HepG2 (cell line): ENCODE results near the gene JPH3. TPM values are rescaled to one million over a fixed set of nuclear protein-coding genes. Genes with fewer than 3 reads are reported as not detected.

Experiments used
- ATM ChIP-seq: fragments of 450-650 bp; IDR thresholded peaks from 2 replicates; pipeline ENCODE4 v1.7.1; 2017; ENCODE audit warnings: mild to moderate bottlenecking, borderline replicate concordance
- HNRNPLL ChIP-seq: fragments of 200-400 bp; formaldehyde crosslinking; IDR thresholded peaks from 2 replicates; pipeline ENCODE4 v1.6.1; 2017; ENCODE audit warnings: mild to moderate bottlenecking, low read depth, low read length; ENCODE audit not compliant: poor library complexity, severe bottlenecking
- MXD3 ChIP-seq: IDR thresholded peaks from 2 replicates; pipeline ENCODE4 v1.6.1; 2016; ENCODE audit warnings: mild to moderate bottlenecking, missing biosample characterization, missing genetic modification reagents
- NKX3-1 ChIP-seq: sonication (generic); formaldehyde crosslinking; IDR thresholded peaks from 2 replicates; pipeline ENCODE4 v1.5.0; 2020; ENCODE audit warnings: missing genetic modification reagents
- NRL ChIP-seq: sonication (generic); formaldehyde crosslinking; IDR thresholded peaks from 2 replicates; pipeline ENCODE4 v1.5.0; 2020; ENCODE audit warnings: missing genetic modification reagents, mild to moderate bottlenecking, moderate library complexity, borderline replicate concordance
- SMAD1 ChIP-seq: sonication (generic); formaldehyde crosslinking; IDR thresholded peaks from 2 replicates; pipeline ENCODE4 v1.4.0; 2020; ENCODE audit warnings: missing genetic modification reagents, low read depth, mild to moderate bottlenecking, borderline replicate concordance
- SRY ChIP-seq: sonication (generic); formaldehyde crosslinking; IDR thresholded peaks from 2 replicates; pipeline ENCODE4 v1.8.0; 2022; ENCODE audit warnings: mild to moderate bottlenecking, missing genetic modification reagents
- TFDP1 ChIP-seq: IDR thresholded peaks from 2 replicates; pipeline ENCODE4 v1.6.1; 2016; ENCODE audit warnings: missing compliant biosample characterization, missing genetic modification reagents, borderline replicate concordance
- WIZ ChIP-seq: sonication (generic); formaldehyde crosslinking; IDR thresholded peaks from 2 replicates; pipeline ENCODE4 v1.5.1; 2020; ENCODE audit warnings: mild to moderate bottlenecking, missing genetic modification reagents
- ZBTB25 ChIP-seq: IDR thresholded peaks from 2 replicates; pipeline ENCODE4 v1.6.1; 2018; ENCODE audit warnings: missing genetic modification reagents
- ZMAT3 ChIP-seq: sonication (generic); formaldehyde crosslinking; conservative IDR thresholded peaks from 2 replicates; pipeline ENCODE4 v1.7.0; 2021; ENCODE audit warnings: missing genetic modification reagents
- ZNF12 ChIP-seq: sonication (generic); formaldehyde crosslinking; IDR thresholded peaks from 2 replicates; pipeline ENCODE4 v1.5.0; 2020; ENCODE audit warnings: missing genetic modification reagents
- ZNF281 ChIP-seq: sonication (generic); formaldehyde crosslinking; IDR thresholded peaks from 2 replicates; pipeline ENCODE4 v1.4.0; 2020; ENCODE audit warnings: missing genetic modification reagents, borderline replicate concordance
- ZNF34 ChIP-seq: sonication (generic); formaldehyde crosslinking; IDR thresholded peaks from 2 replicates; pipeline ENCODE4 v1.4.0; 2020; ENCODE audit warnings: mild to moderate bottlenecking, missing genetic modification reagents, borderline replicate concordance
- ZNF552 ChIP-seq: sonication (generic); formaldehyde crosslinking; IDR thresholded peaks from 2 replicates; pipeline ENCODE4 v1.9.0; 2022; ENCODE audit warnings: missing genetic modification reagents, mild to moderate bottlenecking, borderline replicate concordance
- polyA plus RNA-seq, 8 experiments: library from polyadenylated mRNA; depleted of rRNA in 3 of 8; stranded (reverse) in 7 of 8; unstranded in 1 of 8; fragments of >200 nt; fragmentation: Illumina TruSeq in 4 of 8; extraction: Trizol in 4 of 8; gene quantifications; 2 replicates each; pipeline versions ENCODE4 v1.2.1 to v1.2.3, GENCODE V29; 2011 to 2016; ENCODE audit warnings: low read depth in 4 of 8, missing spikeins in 1 of 8, mixed read lengths in 1 of 8; ENCODE audit not compliant: insufficient read depth in 1 of 8
- total RNA-seq, 5 experiments: library from RNA; depleted of rRNA; stranded (reverse); fragments of >200 nt; fragmentation: Illumina TruSeq; extraction: Trizol; gene quantifications; 2 replicates each; pipeline ENCODE4 v1.2.3, GENCODE V29; 2016; ENCODE audit warnings: low read depth in 1 of 5
- TF ChIP-seq, protein P1 (sequence below): sonication (generic); formaldehyde crosslinking; IDR thresholded peaks from 2 replicates; pipeline ENCODE4 v1.4.0; 2020; ENCODE audit warnings: missing genetic modification reagents
- TF ChIP-seq, protein P2 (sequence below): sonication (generic); formaldehyde crosslinking; conservative IDR thresholded peaks from 2 replicates; pipeline ENCODE4 v1.4.0; 2020; ENCODE audit warnings: missing genetic modification reagents

JPH3 gene
- total and polyA plus RNA-seq, 2 of the 13 experiments (the other 11 are each of a cell fraction or from before 2014, with no cell fraction given), result not detected

GRCh38 chr16:87661561-87661960 is 59.3 kb downstream of the JPH3 start (continued):
- TF ChIP-seq TFDP1 (CRISPR knock-in tag) (0 out of 2 replicates have a peak, but pooled peaks have one; percentile 40), WIZ (CRISPR knock-in tag) (peak; percentile 92; the same call in 1 of the 2 replicates), ZBTB25 (CRISPR knock-in tag) (peak; percentile 74; the same call in 1 of the 2 replicates), SMAD1 (CRISPR knock-in tag) (no peak), MXD3 (CRISPR knock-in tag) (peak; percentile 80; the same call in 1 of the 2 replicates), ATM (no peak), NKX3-1 (peak; percentile 74; the same call in 1 of the 2 replicates), ZNF281 (CRISPR knock-in tag) (0 out of 2 replicates have a peak, but pooled peaks have one; percentile 25), ZNF34 (CRISPR knock-in tag) (no peak), ZNF552 (CRISPR knock-in tag) (0 out of 2 replicates have a peak, but pooled peaks have one; percentile 42), HNRNPLL (no peak), NRL (0 out of 2 replicates have a peak, but pooled peaks have one; percentile 19), ZNF12 (0 out of 2 replicates have a peak, but pooled peaks have one; percentile 18), ZMAT3 (CRISPR knock-in tag) (0 out of 2 replicates have a peak, but pooled peaks have one; percentile 61), SRY (CRISPR knock-in tag) (peak; percentile 79; the same call in 1 of the 2 replicates)
- TF ChIP-seq, protein P1, sequence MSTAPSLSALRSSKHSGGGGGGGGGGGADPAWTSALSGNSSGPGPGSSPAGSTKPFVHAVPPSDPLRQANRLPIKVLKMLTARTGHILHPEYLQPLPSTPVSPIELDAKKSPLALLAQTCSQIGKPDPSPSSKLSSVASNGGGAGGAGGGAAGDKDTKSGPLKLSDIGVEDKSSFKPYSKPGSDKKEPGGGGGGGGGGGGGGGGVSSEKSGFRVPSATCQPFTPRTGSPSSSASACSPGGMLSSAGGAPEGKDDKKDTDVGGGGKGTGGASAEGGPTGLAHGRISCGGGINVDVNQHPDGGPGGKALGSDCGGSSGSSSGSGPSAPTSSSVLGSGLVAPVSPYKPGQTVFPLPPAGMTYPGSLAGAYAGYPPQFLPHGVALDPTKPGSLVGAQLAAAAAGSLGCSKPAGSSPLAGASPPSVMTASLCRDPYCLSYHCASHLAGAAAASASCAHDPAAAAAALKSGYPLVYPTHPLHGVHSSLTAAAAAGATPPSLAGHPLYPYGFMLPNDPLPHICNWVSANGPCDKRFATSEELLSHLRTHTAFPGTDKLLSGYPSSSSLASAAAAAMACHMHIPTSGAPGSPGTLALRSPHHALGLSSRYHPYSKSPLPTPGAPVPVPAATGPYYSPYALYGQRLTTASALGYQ (CRISPR knock-in tag), result peak; percentile 41; the same call in 1 of the 2 replicates
- TF ChIP-seq, protein P2, sequence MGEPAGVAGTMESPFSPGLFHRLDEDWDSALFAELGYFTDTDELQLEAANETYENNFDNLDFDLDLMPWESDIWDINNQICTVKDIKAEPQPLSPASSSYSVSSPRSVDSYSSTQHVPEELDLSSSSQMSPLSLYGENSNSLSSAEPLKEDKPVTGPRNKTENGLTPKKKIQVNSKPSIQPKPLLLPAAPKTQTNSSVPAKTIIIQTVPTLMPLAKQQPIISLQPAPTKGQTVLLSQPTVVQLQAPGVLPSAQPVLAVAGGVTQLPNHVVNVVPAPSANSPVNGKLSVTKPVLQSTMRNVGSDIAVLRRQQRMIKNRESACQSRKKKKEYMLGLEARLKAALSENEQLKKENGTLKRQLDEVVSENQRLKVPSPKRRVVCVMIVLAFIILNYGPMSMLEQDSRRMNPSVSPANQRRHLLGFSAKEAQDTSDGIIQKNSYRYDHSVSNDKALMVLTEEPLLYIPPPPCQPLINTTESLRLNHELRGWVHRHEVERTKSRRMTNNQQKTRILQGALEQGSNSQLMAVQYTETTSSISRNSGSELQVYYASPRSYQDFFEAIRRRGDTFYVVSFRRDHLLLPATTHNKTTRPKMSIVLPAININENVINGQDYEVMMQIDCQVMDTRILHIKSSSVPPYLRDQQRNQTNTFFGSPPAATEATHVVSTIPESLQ (CRISPR knock-in tag), result peak; percentile 76; the same call in 1 of the 2 replicates
